Measurements from ENCODE around the gene TRIP6.

TRIP6 gene

GRCh38 chr7:100873599-100874299, 6.6 kb downstream of the TRIP6 start:
- no peaks in the 10 kb centered on the region for H3K4me1 ChIP-seq (ENCODE audit: control insufficient read depth, insufficient read depth, low read length)
- POLR2A ChIA-PET, result interaction anchor here (8.1 kb wide), 1 partner anchor 14 kb away, joined by 198 read pairs; the partner anchor contains the start of gene UFSP1
- CTCF ChIA-PET, result no interaction called here
- no peak overlapping the region for H3K4me3 ChIP-seq (ENCODE audit: low read depth, low read length)
- H3K27ac ChIP-seq (ENCODE audit: extremely low read depth, low read depth, low read length), result peak overlapping the region; percentile 78
- H3K9me3 ChIP-seq (ENCODE audit: control insufficient read depth, insufficient read depth, low read depth, low read length), result no peaks in the 10 kb centered on the region
- H3K36me3 ChIP-seq (ENCODE audit: control insufficient read depth in 2 of 2, insufficient read depth in 1 of 2, low read length in 2 of 2), result peaks cover 40 to 65% of the 10 kb centered on the region in 2 experiments
- TF ChIP-seq ZNF121 (tag by site-specific recombination; IDR thresholded peaks at IDR 0.05) (peak; percentile 100), WT1 (tag by site-specific recombination; IDR thresholded peaks at IDR 0.05) (no peak), ZNF398 (tag by site-specific recombination; IDR thresholded peaks at IDR 0.05) (no peak), ZNF670 (tag by site-specific recombination; IDR thresholded peaks at IDR 0.05; ENCODE audit: low read depth) (no peak), ZNF768 (tag by site-specific recombination; IDR thresholded peaks at IDR 0.05) (no peak)
- TF ChIP-seq, protein P1, sequence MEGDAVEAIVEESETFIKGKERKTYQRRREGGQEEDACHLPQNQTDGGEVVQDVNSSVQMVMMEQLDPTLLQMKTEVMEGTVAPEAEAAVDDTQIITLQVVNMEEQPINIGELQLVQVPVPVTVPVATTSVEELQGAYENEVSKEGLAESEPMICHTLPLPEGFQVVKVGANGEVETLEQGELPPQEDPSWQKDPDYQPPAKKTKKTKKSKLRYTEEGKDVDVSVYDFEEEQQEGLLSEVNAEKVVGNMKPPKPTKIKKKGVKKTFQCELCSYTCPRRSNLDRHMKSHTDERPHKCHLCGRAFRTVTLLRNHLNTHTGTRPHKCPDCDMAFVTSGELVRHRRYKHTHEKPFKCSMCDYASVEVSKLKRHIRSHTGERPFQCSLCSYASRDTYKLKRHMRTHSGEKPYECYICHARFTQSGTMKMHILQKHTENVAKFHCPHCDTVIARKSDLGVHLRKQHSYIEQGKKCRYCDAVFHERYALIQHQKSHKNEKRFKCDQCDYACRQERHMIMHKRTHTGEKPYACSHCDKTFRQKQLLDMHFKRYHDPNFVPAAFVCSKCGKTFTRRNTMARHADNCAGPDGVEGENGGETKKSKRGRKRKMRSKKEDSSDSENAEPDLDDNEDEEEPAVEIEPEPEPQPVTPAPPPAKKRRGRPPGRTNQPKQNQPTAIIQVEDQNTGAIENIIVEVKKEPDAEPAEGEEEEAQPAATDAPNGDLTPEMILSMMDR (tag by site-specific recombination; IDR thresholded peaks at IDR 0.05), result no peak

DNA sequence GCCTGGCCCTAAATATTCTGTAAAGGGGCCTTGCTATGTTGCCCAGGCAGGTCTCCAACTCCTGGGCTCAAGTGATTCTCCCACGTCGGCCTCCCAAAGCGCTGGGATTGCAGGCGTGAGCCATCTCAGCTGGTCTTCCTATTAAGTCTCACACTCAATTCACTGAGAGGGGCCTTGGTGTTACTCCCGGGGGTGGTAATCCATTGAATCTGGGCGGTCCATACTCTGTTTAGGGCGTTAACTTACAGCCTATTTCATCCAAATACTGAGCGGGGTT, 7.1 kb downstream of the TRIP6 start:
- TF ChIP-seq ZFP3 (tag by site-specific recombination; IDR thresholded peaks at IDR 0.05; ENCODE audit: low read depth), result no peak
- 0 out of 2 replicates have a peak, but pooled peaks have one; percentile 11 for TF ChIP-seq ZBTB20 (tag by site-specific recombination; IDR thresholded peaks at IDR 0.05)
- TF ChIP-seq OSR2 (tag by site-specific recombination; IDR thresholded peaks at IDR 0.05), result no peak
- TF ChIP-seq ZNF121 (tag by site-specific recombination; IDR thresholded peaks at IDR 0.05), result 0 out of 2 replicates have a peak, but pooled peaks have one; percentile 22
- no peak for TF ChIP-seq ZFP41 (tag by site-specific recombination; IDR thresholded peaks at IDR 0.05; ENCODE audit: borderline replicate concordance)
- no peak for TF ChIP-seq ZNF48 (tag by site-specific recombination; IDR thresholded peaks at IDR 0.05)
- peak; percentile 62 for TF ChIP-seq GLIS1 (tag by site-specific recombination; IDR thresholded peaks at IDR 0.05)
- no peak for TF ChIP-seq OVOL3 (tag by site-specific recombination; IDR thresholded peaks at IDR 0.05)
- no peak for TF ChIP-seq PRDM10 (tag by site-specific recombination; IDR thresholded peaks at IDR 0.05)
- no peak for TF ChIP-seq ZBTB7A (tag by site-specific recombination; IDR thresholded peaks at IDR 0.05; ENCODE audit: low read depth)
- no peak for TF ChIP-seq ZNF423 (tag by site-specific recombination; IDR thresholded peaks at IDR 0.05)
- Histone ChIP-seq H3K27ac (ENCODE audit: extremely low read depth, low read depth, low read length) (peak overlapping the region; percentile 78), H3K4me3 (ENCODE audit: low read depth, low read length) (peak overlapping the region; percentile 68), H3K4me1 (ENCODE audit: control insufficient read depth, insufficient read depth, low read length) (no peaks in the 10 kb centered on the region), H3K36me3 (ENCODE audit: control insufficient read depth in 2 of 2, insufficient read depth in 1 of 2, low read length in 2 of 2) (peaks cover 42 to 70% of the 10 kb centered on the region in 2 experiments), H3K9me3 (ENCODE audit: control insufficient read depth, insufficient read depth, low read depth, low read length) (no peaks in the 10 kb centered on the region)
- POLR2A ChIA-PET, result interaction anchor here (0.6 to 8.1 kb wide), 2 partner anchors 13 to 79 kb away, joined by 3 to 198 read pairs; partner anchors contain the start of gene UFSP1
- CTCF ChIA-PET, result no interaction called here
